HG02610 (cell line): ENCODE results near the gene SLC25A23.
"Not testable (repeated sequence)": the region's sequence is repeated elsewhere in the genome, so short reads cannot be mapped to it uniquely, and the experiment has no call there.

Experiments used
- ATAC-seq: cut with Tn5 transposase; IDR thresholded peaks from one replicate; pipeline ENCODE4 v1.9.1; 2021; ENCODE audit warnings: mild to moderate bottlenecking, moderate library complexity; ENCODE audit not compliant: unreplicated experiment

Gene SLC25A23

DNA sequence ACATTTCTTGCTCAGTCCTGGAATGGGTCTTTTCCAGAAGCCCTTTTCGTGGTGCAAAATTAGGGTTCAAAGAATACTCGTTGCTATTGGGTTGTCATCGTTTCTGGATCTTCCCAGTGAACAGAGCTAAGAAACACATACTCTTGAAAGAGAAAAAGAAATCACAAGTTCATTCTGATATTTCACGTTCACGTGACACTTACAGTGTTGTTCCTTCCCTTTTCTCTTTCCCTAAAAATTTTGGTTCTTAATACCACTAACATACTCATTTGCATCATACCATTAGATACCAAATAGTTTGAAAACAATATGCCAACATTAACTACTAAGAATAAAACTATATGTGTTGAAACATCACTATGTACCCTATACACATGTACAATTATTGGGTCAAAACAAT lies 53.2 kb downstream of the SLC25A23 start:
- ATAC-seq, result no peak

DNA sequence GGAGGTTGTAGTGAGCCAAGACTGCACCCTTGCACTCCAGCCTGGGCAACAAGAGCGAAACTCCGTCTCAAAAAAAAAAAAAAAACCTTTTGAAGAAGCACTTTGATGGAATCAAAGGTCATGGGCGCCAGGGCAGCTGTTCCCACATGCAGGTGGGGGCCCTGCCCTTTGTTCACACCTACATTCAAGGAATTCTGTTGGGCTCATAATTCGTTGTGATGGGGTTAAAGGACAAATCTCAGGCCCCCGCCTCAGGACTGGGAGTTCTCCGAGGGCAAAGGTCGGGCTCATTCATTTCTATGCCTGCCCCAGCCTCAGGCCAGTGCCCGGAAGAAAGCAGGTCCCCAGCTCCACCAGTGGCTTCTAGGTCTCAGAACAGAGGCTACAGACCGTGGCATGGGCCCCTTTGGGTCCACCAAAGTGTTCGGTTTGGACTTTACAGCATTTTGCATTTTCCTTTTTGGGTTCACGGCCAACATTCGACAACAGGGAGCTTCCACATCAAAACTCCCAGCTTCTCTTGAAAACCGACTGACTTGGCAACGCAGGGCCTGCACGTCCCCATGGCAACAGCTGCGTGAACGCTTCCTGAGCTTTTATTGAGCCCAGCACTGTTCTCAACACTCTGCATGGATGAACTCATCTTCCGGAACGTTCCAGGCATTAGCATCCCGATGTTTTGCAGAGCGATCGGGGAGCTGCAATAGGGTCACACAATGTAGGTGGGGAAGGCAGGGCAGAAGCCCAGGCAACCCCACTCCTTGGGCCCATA lies 56.6 kb downstream of the SLC25A23 start:
- no peak for ATAC-seq

DNA sequence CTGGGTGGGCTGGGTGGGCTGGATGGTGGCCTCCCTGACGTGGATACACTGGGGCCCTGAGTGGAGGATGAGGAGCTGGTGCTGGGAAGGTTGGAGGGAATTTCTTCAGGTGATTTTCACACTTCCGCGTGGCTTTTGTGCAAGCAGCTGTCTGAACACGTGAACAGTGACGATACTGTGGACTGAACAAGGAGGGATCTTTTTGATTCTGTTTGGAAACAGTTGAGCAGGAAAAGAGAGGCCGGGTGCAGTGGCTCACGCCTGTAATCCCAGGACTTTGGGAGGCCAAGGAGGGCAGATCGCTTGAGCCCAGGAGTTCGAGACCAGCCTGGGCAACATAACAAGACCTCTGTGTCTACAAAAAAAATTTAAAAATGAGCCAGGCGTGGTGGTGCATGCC lies 57.5 kb downstream of the SLC25A23 start:
- no peak for ATAC-seq

DNA sequence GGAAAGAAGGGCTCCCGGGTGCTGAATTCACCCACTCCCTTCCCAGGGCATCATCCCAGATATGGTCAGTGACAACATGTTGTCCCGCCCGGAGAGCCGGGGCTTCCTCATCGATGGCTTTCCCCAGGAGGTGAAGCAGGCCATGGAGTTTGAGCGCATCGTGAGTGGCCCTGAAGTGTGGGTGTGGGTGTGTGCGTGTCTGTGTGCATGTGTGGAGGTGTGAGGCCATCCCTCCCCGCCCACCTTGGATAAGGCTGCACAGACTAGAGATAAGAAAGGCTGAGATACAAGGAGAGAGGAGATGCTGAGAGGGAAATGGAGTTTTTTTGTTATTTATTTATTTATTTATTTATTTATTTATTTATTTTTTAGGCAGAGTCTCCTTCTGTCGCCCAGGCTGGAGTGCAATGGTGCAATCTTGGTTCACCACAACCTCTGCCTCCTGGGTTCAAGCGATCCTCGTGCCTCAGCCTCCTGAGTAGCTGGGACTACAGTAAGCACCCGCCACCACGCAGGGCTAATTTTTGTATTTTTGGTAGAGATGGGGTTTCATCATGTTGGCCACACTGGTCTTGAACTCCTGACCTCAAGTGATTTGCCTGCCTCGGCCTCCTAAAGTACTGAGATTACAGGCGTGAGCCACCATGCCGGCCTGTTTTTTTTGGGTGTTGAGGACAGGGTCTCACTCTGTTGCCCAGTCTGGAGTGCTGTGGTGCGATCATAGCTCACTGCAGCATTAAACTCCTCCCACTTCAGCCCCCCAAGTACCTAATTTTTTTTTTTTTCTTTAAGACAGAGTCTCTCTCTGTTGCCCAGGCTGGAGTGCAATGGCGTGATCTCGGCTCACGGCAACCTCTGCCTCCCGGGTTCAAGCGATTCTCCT lies 59.3 kb downstream of the SLC25A23 start:
- ATAC-seq, result not testable (repeated sequence)

- no peak for ATAC-seq
These were observed 63.3 kb downstream of the SLC25A23 start for GRCh38 chr19:6396305-6396704.

GRCh38 chr19:6394831-6395230 lies 64.8 kb downstream of the SLC25A23 start:
- ATAC-seq, result no peak

GRCh38 chr19:6393983-6394412 lies 65.6 kb downstream of the SLC25A23 start:
- ATAC-seq, result no peak

DNA sequence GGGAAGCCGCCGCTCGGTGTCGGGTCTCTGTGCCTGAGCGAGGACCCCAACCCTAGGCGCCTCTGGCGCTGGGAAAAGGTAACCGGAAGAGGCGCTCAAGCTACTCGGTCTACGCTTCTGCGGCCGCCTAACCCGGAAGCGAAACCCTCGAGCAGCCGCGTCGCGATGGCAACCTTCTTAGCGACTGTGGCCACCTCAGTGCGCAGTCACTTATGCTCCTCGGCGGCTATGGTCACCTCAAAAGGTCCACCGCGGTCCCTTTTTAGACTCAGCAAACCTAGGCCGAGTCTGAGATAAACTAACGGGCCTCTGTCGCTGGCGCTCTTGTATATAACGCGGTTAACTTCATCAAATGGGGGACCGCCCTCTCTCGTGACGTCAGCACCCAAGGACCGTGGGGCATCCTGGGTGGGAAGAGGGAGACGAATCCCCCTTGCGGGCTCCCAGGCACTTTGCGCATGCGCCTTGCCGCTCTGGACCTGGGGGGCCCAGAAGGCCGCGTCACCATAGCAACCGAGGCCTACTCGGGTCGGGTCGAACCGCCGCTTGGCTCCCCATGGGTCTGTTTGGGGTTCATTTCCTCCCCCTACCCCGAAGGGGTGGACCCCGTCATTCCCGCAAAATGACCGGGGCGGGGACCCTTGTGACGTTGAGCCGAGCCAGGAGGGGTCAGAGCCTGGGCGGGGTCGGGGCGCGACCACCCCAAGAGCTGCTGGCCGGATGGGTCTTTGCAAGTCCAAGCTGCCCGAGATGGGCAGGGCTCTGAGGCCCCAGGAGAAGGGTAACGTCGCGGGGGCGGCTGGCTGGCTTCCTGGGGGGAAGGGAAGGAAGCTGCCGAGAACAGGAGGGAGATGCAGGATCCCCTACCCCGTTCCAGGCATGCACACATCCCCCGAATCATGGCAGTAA lies 66.3 kb downstream of the SLC25A23 start, which contains the start of gene GTF2F1:
Gene GTF2F1 (minus strand): TSS at position 91 of the 909 bp plus-strand sequence. CDS start 169 bp downstream, outside the sequence.
- ATAC-seq, result peak; percentile 80

DNA sequence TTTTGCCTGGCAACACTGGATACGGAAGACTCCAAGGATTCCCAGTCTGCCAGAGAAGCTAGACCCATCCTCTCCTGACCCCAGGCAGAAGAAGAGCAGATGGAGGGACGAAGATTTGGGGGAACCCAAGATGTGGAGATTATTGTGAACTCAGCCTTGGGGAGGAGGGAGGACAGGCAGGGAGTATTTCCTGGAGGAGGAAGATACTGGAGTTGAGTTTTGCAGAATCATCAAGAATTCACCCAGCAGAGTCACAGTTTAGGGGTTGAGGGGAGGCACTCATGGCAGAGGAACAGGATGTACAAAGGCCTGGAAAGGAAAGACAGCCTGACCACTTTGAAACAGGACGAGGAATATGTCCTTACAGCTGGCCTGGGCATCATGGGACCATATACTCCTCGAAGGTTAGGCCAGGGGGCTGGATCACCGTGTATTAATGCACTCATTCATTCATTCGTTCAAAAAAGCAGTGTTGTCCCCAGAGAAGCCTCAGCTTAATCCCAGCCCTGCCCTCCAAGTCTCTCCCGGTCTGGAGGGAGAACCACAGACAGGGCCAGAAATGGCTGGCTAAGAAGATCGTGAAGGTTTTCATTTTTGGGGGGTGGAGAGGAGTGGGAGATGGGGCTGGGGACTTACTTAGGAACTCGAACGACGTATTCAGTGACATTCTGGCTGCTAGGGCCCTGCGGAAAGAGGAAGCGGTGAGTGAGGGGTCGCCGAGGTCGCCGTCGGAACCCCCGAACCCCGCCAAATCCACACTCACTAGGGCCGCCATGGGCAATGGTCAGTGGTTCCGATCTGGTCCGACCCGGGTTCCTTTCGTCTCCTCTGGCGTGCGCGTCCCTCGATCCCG lies 67.1 kb downstream of the SLC25A23 start:
- ATAC-seq, result no peak
